DOHH2 (cell line): Measurements from ENCODE around the gene TMEM161A.
A peak's percentile ranks its signal among the peaks of the same experiment; 100 is the strongest.

Source experiments
- H3F3A ChIP-seq: fragments of 200-600 bp; sonication (generic), shearing (Covaris generic); 2 replicates; pipeline ENCODE4 v1.6.0; 2016; ENCODE audit warnings: antibody characterized with exemption, mild to moderate bottlenecking; ENCODE audit not compliant: control insufficient read depth, insufficient read depth
- H3K27ac ChIP-seq: fragments of 200-600 bp; sonication (generic); 2 replicates; pipeline ENCODE4 v1.5.1; 2014; ENCODE audit warnings: low read depth, mild to moderate bottlenecking, low read length, moderate library complexity
- H3K27me3 ChIP-seq: fragments of 200-600 bp; sonication (generic); 2 replicates; pipeline ENCODE4 v1.6.1; 2014; ENCODE audit warnings: mild to moderate bottlenecking, low read length, mixed read lengths; ENCODE audit not compliant: control insufficient read depth
- H3K36me3 ChIP-seq: fragments of 200-600 bp; sonication (generic); 2 replicates; pipeline ENCODE4 v1.6.1; 2014; ENCODE audit warnings: mild to moderate bottlenecking, low read length, moderate library complexity, mixed read lengths; ENCODE audit not compliant: control insufficient read depth
- H3K4me1 ChIP-seq: fragments of 200-600 bp; sonication (generic); 2 replicates; pipeline ENCODE4 v1.6.1; 2014; ENCODE audit warnings: mild to moderate bottlenecking, low read length, mixed read lengths; ENCODE audit not compliant: control insufficient read depth
- H3K4me2 ChIP-seq: fragments of 200-600 bp; sonication (generic); 2 replicates; pipeline ENCODE4 v1.6.0; 2014; ENCODE audit warnings: mild to moderate bottlenecking, low read length, moderate library complexity
- H3K4me3 ChIP-seq: fragments of 200-600 bp; sonication (generic); 2 replicates; pipeline ENCODE4 v1.5.1; 2014; ENCODE audit warnings: mild to moderate bottlenecking, low read length, mixed read lengths
- H3K79me2 ChIP-seq: fragments of 200-600 bp; sonication (generic); 2 replicates; pipeline ENCODE4 v1.6.1; 2014; ENCODE audit warnings: mild to moderate bottlenecking, low read length, mixed read lengths; ENCODE audit not compliant: control insufficient read depth
- H3K9me2 ChIP-seq: fragments of 200-600 bp; sonication (generic); replicated peaks from 2 replicates; pipeline ENCODE4 v1.6.1; 2014; ENCODE audit warnings: mild to moderate bottlenecking, low read length, mixed read lengths; ENCODE audit not compliant: control insufficient read depth
- H3K9me3 ChIP-seq: fragments of 200-600 bp; sonication (generic); 2 replicates; pipeline ENCODE4 v1.6.1; 2014; ENCODE audit warnings: antibody characterized with exemption, low read length, mixed read lengths; ENCODE audit not compliant: control insufficient read depth, insufficient read depth
- H4K20me1 ChIP-seq: fragments of 200-600 bp; sonication (generic); 2 replicates; pipeline ENCODE4 v1.6.0; 2014; ENCODE audit warnings: low read depth, mild to moderate bottlenecking, antibody characterized with exemption, low read length, moderate library complexity; ENCODE audit not compliant: control insufficient read depth, insufficient read depth
- EZH2phosphoT487 ChIP-seq: fragments of 200-600 bp; sonication (generic); IDR thresholded peaks from 2 replicates; pipeline ENCODE4 v1.6.1; 2017; ENCODE audit warnings: borderline replicate concordance, mild to moderate bottlenecking, antibody characterized with exemption, low read length, moderate library complexity, mixed read lengths
- TF ChIP-seq, protein P1 (sequence below): fragments of 200-600 bp; sonication (generic); IDR thresholded peaks from one replicate; pipeline ENCODE4 v1.5.1; 2014; ENCODE audit warnings: antibody characterized with exemption, mild to moderate bottlenecking, low read depth, low read length; ENCODE audit not compliant: poor library complexity, severe bottlenecking

TMEM161A gene

DNA sequence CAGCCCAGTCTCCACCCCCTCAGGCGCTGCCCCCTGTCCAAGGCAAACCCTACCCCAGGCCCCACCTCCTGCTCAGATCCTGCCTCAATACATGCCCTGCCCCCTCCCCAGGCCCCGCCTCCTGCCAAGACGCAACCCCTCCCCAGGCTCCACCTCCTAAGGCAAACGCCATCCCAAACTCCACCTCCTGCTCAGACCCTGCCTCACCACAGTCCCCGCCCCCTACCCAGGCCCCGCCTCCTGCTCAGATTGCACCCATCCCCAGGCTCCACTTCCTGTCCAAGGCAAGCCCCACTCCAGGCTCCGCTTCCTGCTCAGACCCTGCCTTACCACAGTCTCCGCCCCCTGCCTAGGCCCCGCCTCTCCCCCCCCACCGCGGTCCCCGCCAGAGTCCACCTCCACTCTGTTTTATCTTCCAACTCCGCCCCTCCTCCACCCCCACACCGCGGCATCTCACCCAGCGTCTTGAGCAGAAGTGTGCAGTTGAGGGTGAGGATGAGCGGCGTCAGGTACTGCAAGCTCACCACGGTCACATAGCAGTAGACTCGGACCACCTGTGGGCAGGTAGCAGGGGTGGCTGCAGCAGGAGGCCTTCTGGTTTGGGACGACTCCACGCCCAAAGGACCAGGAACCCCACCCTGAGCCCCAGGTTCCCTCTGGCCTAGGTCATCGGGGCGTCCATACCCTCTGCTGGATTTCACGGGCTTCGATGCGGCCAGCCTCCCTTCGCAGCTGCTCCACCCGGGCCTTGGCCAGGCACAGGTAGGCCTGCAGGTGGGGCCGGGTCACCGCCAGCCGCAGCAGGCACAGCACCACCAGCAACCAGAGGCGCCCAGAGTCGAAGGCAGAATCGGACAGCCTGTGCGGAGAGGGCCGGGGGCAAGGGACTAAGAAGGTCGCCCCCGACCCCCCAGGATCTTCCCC is 17.7 kb downstream of the TMEM161A start:
- H4K20me1 ChIP-seq: no peaks in the 10 kb centered on the region
- no peak overlapping the region for H3K27ac ChIP-seq
- H3K9me3 ChIP-seq: peaks cover 6% of the 10 kb centered on the region; the same call in 1 of the 2 replicates
- H3K4me1 ChIP-seq: no peaks in the 10 kb centered on the region
- H3K4me2 ChIP-seq: no peak overlapping the region
- no peak overlapping the region for H3K4me3 ChIP-seq
- TF ChIP-seq, protein P1, sequence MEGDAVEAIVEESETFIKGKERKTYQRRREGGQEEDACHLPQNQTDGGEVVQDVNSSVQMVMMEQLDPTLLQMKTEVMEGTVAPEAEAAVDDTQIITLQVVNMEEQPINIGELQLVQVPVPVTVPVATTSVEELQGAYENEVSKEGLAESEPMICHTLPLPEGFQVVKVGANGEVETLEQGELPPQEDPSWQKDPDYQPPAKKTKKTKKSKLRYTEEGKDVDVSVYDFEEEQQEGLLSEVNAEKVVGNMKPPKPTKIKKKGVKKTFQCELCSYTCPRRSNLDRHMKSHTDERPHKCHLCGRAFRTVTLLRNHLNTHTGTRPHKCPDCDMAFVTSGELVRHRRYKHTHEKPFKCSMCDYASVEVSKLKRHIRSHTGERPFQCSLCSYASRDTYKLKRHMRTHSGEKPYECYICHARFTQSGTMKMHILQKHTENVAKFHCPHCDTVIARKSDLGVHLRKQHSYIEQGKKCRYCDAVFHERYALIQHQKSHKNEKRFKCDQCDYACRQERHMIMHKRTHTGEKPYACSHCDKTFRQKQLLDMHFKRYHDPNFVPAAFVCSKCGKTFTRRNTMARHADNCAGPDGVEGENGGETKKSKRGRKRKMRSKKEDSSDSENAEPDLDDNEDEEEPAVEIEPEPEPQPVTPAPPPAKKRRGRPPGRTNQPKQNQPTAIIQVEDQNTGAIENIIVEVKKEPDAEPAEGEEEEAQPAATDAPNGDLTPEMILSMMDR: no peak
- H3F3A ChIP-seq: 0 out of 2 replicates have a peak, but pooled peaks cover 3% of the 10 kb centered on the region
- H3K79me2 ChIP-seq: no peaks in the 10 kb centered on the region
- no peaks in the 10 kb centered on the region for H3K27me3 ChIP-seq
- peaks cover 40% of the 10 kb centered on the region for H3K36me3 ChIP-seq
- no peaks in the 10 kb centered on the region for H3K9me2 ChIP-seq

GRCh38 chr19:19119325-19120237 is 18.7 kb downstream of the TMEM161A start:
- Histone ChIP-seq H3F3A (0 out of 2 replicates have a peak, but pooled peaks cover 3% of the 10 kb centered on the region), H4K20me1 (no peaks in the 10 kb centered on the region), H3K36me3 (peaks cover 40% of the 10 kb centered on the region), H3K4me1 (no peaks in the 10 kb centered on the region), H3K4me2 (no peak overlapping the region), H3K9me3 (peaks cover 6% of the 10 kb centered on the region; the same call in 1 of the 2 replicates), H3K27ac (no peak overlapping the region), H3K27me3 (no peaks in the 10 kb centered on the region), H3K9me2 (no peaks in the 10 kb centered on the region), H3K4me3 (no peak overlapping the region), H3K79me2 (no peaks in the 10 kb centered on the region)
- TF ChIP-seq, protein P1: no peak
- TF ChIP-seq EZH2phosphoT487: no peak

GRCh38 chr19:19115954-19116353 is 22.3 kb downstream of the TMEM161A start:
- Histone ChIP-seq H3K9me3 (no peaks in the 10 kb centered on the region), H3K36me3 (peaks cover 20% of the 10 kb centered on the region), H3K9me2 (no peaks in the 10 kb centered on the region), H3K27ac (no peak overlapping the region), H3K4me1 (no peaks in the 10 kb centered on the region), H3K79me2 (no peaks in the 10 kb centered on the region), H3K27me3 (no peaks in the 10 kb centered on the region), H3K4me2 (no peak overlapping the region), H4K20me1 (no peaks in the 10 kb centered on the region), H3K4me3 (no peak overlapping the region), H3F3A (no peaks in the 10 kb centered on the region)
- TF ChIP-seq EZH2phosphoT487: no peak
- TF ChIP-seq, protein P1: peak; percentile 92
